OCI-M2 (cell line): ENCODE measurements around the gene FCRL1.

Source experiments
- DNase-seq: peaks from one replicate; lab custom pipeline; 2025; ENCODE audit not compliant: unreplicated experiment; lab: John Stamatoyannopoulos, UW

Gene FCRL1

DNA sequence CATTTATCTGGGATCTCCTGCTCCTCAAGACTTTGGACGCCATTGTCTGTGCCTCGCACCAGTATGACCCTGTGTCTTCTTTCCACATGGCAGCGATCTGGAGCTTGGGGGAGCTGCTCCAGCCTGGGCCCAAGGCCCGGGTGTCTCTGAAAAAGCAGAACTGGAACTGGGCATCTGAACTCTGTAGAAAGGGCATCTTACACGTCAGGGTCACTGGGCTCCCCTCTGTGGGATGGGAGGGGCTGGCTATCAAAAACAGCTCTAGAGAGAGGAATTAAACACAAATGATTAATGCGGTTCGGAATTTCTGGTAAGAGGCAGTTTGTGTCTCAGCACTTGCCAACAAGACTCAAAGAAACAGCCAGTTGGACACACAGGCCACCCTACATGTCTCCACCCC is 16.1 kb downstream of the FCRL1 start:
- no peak for DNase-seq

GRCh38 chr1:157799996-157800395 is 19.9 kb downstream of the FCRL1 start:
- no peak for DNase-seq

DNA sequence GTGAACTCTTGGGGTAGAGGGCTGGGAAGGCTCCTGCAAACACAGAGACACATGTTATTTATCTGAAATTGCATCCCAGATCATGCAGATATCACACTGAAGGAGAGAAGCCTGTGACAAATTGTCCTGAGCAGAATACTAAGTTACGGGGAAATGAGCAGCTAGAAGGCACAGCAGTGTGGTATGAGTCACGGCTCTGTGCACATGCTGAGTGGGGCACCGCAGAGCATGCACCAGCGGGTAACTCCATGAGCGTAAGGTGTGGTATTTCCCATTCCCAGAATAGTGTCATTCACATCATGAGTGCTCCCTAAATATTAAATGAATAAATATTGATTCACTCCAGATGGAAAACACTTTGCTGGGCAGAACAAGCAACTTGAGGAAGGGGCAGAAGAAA is 21.7 kb downstream of the FCRL1 start:
- no peak for DNase-seq

DNA sequence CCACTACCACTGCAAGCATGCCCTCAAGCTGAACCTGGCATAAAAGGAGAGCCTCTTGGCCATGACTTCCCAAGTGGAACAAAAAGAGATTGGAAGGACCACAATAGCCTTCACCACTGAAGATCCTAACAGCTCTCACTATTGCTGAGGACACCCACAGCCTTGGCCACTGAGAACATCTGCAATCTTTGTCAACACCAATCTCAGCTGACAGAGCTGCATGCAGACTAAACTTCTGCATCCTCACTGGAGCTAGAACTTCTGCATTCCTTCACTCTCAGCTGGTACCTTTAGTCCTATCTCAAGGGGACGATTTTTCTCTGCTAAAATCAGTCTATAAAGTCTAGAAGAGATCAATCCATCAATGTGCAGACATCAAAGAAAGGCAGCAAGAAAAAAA is 34.7 kb downstream of the FCRL1 start:
- no peak for DNase-seq

DNA sequence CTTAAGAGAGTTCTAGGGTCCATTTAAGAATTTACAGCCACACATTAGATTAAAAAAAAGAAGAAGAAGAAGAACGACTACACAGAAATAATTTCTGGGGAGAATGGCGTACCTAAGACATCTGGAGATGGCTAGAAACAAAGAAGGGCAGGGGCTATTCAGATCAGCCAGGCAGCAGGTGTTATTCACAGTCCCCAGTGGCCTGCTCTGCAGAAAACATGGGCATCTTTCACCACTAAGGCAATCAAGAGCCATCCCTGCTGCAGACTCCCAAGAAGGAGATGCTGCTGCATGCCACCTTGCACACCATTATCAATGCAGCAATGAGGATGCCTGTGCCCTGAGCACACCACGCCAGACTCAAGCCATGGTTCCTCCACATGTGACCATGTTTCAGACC is 35.1 kb downstream of the FCRL1 start:
- DNase-seq, result no peak

- DNase-seq, result no peak
Measured at GRCh38 chr1:157782931-157783330, 37.0 kb downstream of the FCRL1 start.

DNA sequence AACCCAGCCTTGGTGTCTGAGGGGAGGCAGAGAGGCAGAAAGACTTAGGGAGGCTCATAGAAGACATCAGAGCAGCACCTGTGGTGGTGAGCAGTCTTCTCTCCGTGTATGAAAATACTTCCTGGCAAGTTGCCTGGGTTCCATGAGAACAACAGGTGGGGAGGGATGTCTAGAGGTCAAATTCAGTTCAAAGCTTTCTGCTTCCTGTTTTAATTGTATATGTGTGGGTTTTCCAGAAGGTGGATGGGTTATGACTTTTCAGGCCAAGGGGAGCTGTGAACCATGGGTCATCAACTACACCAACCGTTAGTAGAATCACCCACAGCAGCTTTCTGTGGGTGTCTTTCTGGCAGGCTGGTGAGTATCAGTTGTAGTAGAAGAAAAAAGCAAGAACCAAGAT is 38.9 kb downstream of the FCRL1 start:
- DNase-seq, result no peak

GRCh38 chr1:157776971-157777391 is 42.9 kb downstream of the FCRL1 start, which contains the start of gene FCRL2:
Gene FCRL2, minus strand, starts transcription at chr1:157777132. Its CDS starts 59 bp downstream, at chr1:157777073.
- no peak for DNase-seq

DNA sequence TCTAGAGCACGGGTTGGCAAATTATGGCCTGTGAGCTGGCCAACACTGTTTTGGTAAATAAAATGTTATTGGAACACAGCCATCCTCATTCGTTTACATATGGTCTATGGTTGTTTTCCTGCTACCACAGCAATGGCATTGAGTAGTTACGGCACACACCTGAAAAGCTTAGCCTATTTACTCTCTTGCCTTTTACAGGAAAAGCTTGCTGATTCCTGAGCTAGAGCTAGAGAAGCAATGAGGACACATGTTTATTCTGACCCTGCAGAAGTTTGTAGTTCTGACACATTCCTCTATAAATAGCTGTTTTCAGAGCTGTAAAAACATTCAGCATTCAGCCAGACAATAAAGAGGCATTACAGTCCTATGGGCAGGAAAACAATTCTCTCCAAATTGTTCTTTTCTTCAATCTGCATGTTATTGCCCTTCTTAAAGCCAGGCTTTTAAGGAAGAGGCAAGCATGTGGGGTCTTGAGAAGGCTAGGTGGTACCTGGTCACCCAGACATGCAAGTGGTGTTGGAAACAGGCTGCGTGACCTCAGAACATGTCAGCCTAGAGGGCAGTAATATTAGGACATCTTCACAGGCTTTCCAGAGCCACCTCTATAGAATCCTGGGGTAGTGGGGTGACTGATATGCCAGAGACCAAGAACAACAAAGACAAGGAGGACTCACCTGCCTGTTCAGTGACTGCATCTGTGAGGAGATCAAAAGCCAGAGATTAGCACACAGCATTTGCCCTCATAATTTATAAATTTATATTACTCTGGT is 44.6 kb downstream of the FCRL1 start:
- DNase-seq, result no peak

- no peak for DNase-seq
Measured at GRCh38 chr1:157774412-157774811, 45.5 kb downstream of the FCRL1 start.

DNA sequence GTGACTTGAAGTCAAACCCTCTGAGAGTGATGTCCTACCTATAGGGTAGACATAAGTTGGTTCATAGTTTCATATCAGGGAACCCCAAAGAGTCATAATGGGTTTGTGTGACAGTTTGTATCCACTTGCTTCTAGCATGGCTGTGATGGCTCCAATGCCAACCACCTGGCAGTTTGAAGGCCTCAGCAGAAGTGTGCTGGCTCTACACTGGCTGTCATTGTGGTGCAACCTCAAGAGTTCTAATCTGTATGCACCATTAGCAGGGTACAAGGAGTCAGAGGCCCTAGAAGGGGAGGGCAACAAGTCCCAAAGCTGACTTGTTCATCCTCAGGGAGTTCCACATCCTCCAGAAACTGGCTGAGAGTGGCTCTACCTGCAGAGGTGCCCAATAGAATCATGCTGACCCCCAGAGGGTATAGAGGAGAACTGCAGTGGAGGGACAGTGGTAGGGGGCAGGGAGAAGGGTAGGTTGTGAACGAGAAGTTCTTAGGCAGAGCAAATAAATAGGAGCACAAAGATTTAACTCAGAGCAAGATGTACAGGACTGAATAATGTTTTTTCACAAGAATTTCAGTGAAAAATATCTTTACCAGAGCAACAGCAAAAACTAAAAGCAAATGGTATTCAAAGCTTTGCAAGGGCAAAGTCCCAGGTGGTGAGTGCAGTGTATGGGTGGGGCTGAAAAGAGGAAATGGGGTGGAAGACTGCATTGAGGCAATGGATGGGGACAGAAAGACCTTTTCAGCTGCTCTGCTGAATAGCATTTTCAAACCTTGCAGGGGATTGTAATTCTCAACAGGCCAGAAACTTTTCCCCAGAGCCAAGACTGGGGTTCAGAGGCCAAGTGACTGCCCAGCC is 46.2 kb downstream of the FCRL1 start:
- DNase-seq, result no peak

GRCh38 chr1:157771661-157772425 is 48.1 kb downstream of the FCRL1 start:
- DNase-seq, result no peak

GRCh38 chr1:157770442-157771043 is 49.4 kb downstream of the FCRL1 start:
- no peak for DNase-seq

GRCh38 chr1:157766792-157767191 is 53.1 kb downstream of the FCRL1 start:
- no peak for DNase-seq

- no peak for DNase-seq
Measured at GRCh38 chr1:157758018-157758417, 61.9 kb downstream of the FCRL1 start.

DNA sequence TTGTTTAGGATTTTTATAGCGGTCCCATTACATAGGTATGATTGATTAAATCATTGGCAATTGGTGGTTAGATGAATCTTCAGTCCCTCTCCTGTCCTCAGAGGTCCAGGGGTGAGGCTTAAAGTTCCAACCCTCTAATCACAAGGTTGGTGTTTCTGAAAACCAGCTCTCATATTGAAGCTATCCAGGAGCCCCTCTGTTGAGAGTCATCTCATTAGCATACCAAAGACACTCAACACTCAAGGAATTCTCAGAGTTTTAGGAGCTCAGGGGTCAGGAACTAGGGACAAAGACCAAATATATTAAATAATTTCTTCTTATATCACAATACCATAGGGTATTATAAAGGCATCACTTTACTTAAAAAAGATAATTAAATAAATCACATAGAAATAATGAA is 66.3 kb downstream of the FCRL1 start:
- no peak for DNase-seq

DNA sequence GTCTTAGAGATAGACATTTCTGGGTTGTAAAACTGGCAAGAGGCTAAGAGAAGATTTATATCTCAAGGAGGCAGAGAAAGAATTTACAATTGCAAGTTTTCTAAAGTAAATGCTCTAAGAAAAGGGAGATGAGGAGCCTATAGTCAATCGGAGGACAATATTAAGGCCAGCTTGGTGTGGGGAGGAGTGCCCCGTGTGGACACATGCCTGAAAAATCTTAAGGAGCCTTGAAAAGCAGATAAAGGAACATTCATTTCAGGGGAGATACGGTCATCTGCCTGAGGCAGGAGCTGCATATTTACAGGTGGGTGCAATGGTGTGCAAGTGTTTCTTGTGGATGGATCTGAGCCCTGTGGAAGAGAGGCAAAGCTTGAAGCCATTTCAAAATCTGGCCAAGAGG is 68.6 kb downstream of the FCRL1 start:
- no peak for DNase-seq

GRCh38 chr1:157748262-157748817 is 71.6 kb downstream of the FCRL1 start:
- no peak for DNase-seq
